Panc1 (cell line): ENCODE data around the gene BACH2. TPM values are rescaled to one million over a fixed set of nuclear protein-coding genes. Genes with fewer than 3 reads are reported as not detected.

ENCODE experiments used
- ATAC-seq: fragments of 200-7000 bp; cut with Tn5 transposase; 2 replicates; pipeline ENCODE4 v1.9.1; 2020; ENCODE audit warnings: mild to moderate bottlenecking, moderate library complexity
- BruUV-seq: library from RNA; stranded (reverse); fragments of 400-500 nt; replicated peaks from 2 replicates; lab custom pipeline; 2021; lab: Mats Ljungman, UMichigan
- CTCF ChIA-PET: fragments of 300-600 bp; sonication (Branson Sonifier 250); formaldehyde crosslinking; loops from one replicate; lab custom pipeline; 2022; ENCODE audit warnings: antibody characterized with exemption; lab: Charles Lee
- POLR2A ChIA-PET: fragments of 300-600 bp; sonication (Branson Sonifier 250); formaldehyde crosslinking; loops from one replicate; lab custom pipeline; 2022; ENCODE audit warnings: antibody characterized with exemption; lab: Charles Lee
- DNase-seq: peaks from one replicate; pipeline ENCODE4 v3.0.0-alpha.2; 2010; ENCODE audit warnings: low read depth, low spot score
- H3K27ac ChIP-seq: 2 replicates; pipeline ENCODE4 v1.5.1; 2011; ENCODE audit warnings: mild to moderate bottlenecking, low read length, inconsistent platforms
- H3K27me3 ChIP-seq: fragments of 200-500 bp; sonication (Bioruptor generic); 2 replicates; pipeline ENCODE4 v1.6.0; 2014; ENCODE audit warnings: low read length, inconsistent platforms; ENCODE audit not compliant: control insufficient read depth, insufficient read depth
- H3K36me3 ChIP-seq: fragments of 200-500 bp; sonication (Bioruptor generic); 2 replicates; pipeline ENCODE4 v1.5.1; 2014; ENCODE audit warnings: inconsistent platforms, mild to moderate bottlenecking, low read length, moderate library complexity; ENCODE audit not compliant: control insufficient read depth, insufficient read depth
- H3K4me1 ChIP-seq: 2 replicates; pipeline ENCODE4 v1.5.1; 2011; ENCODE audit warnings: inconsistent platforms, mild to moderate bottlenecking, low read length, moderate library complexity; ENCODE audit not compliant: control insufficient read depth, insufficient read depth
- H3K4me3 ChIP-seq, 2 experiments: 2 replicates each; pipeline ENCODE4 v1.5.1; 2011 to 2012; ENCODE audit warnings: low read depth in 2 of 2, low read length in 2 of 2, mild to moderate bottlenecking in 2 of 2, inconsistent platforms in 1 of 2, moderate library complexity in 1 of 2
- H3K9me3 ChIP-seq: fragments of 200-500 bp; sonication (Bioruptor generic); 2 replicates; pipeline ENCODE4 v1.5.1; 2014; ENCODE audit warnings: low read depth, mild to moderate bottlenecking, inconsistent platforms, low read length, moderate library complexity; ENCODE audit not compliant: control insufficient read depth, insufficient read depth
- CTCF ChIP-seq: fragments of 450-650 bp; IDR thresholded peaks from 2 replicates; pipeline ENCODE4 v1.5.1; 2017; ENCODE audit warnings: mild to moderate bottlenecking
- POLR2AphosphoS5 ChIP-seq: IDR thresholded peaks from 2 replicates; pipeline ENCODE4 v1.6.1; 2012; ENCODE audit warnings: mild to moderate bottlenecking, low read depth, low read length, moderate library complexity
- SIN3A ChIP-seq: IDR thresholded peaks from 2 replicates; pipeline ENCODE4 v1.6.1; 2012; ENCODE audit warnings: low read depth, mild to moderate bottlenecking, low read length, moderate library complexity, borderline replicate concordance; ENCODE audit not compliant: insufficient read depth
- TCF7L2 ChIP-seq: IDR thresholded peaks from 2 replicates; pipeline ENCODE4 v1.6.1; 2011; ENCODE audit warnings: mild to moderate bottlenecking, low read depth, low read length, inconsistent platforms
- in situ Hi-C: cut with HindIII; loops from 2 replicates; pipeline ENCODE4 v1.10.0; 2016; ENCODE audit warnings: low sequenced_read_pairs, low pct_unique_long_range_greater_than_20kb
- intact Hi-C: fragments of 100-400 bp; cut with micrococcal nuclease; formaldehyde crosslinking; loops from one replicate; pipeline ENCODE4 v1.10.0; 2022; ENCODE audit not compliant: unreplicated experiment
- total RNA-seq: library from RNA; stranded (reverse); gene quantifications from one replicate; pipeline ENCODE4 v1.2.1, GENCODE V29; 2021; ENCODE audit not compliant: unreplicated experiment
- TF ChIP-seq, protein P1 (sequence below), 2 experiments: IDR thresholded peaks; 2 replicates each; pipeline ENCODE4 v1.6.1; 2011 to 2012; ENCODE audit warnings: low read depth in 2 of 2, control low read depth in 1 of 2, low read length in 1 of 2, mild to moderate bottlenecking in 1 of 2, moderate library complexity in 1 of 2; ENCODE audit not compliant: insufficient read depth in 1 of 2

Gene BACH2
- total RNA-seq, 1 experiment from 2014 or later, result 1.6 TPM

GRCh38 chr6:90093558-90094073, 203.0 kb downstream of the BACH2 start:
- CTCF ChIA-PET, result no interaction called here
- H3K36me3 ChIP-seq, result no peaks in the 10 kb centered on the region
- intact Hi-C loops (no loop called here), in situ Hi-C loops (no loop called here)
- DNase-seq (no peak), ATAC-seq (no peak)
- no peak overlapping the region for H3K27ac ChIP-seq
- H3K9me3 ChIP-seq, result no peaks in the 10 kb centered on the region
- H3K4me1 ChIP-seq, result no peaks in the 10 kb centered on the region
- POLR2A ChIA-PET, result no interaction called here
- BruUV-seq, result no TSS peak
- H3K4me3 ChIP-seq, result no peak overlapping the region
- no peaks in the 10 kb centered on the region; the same call in 1 of the 2 replicates for H3K27me3 ChIP-seq
- TF ChIP-seq POLR2AphosphoS5 (no peak), SIN3A (no peak), CTCF (no peak), TCF7L2 (no peak)
- TF ChIP-seq, protein P1, sequence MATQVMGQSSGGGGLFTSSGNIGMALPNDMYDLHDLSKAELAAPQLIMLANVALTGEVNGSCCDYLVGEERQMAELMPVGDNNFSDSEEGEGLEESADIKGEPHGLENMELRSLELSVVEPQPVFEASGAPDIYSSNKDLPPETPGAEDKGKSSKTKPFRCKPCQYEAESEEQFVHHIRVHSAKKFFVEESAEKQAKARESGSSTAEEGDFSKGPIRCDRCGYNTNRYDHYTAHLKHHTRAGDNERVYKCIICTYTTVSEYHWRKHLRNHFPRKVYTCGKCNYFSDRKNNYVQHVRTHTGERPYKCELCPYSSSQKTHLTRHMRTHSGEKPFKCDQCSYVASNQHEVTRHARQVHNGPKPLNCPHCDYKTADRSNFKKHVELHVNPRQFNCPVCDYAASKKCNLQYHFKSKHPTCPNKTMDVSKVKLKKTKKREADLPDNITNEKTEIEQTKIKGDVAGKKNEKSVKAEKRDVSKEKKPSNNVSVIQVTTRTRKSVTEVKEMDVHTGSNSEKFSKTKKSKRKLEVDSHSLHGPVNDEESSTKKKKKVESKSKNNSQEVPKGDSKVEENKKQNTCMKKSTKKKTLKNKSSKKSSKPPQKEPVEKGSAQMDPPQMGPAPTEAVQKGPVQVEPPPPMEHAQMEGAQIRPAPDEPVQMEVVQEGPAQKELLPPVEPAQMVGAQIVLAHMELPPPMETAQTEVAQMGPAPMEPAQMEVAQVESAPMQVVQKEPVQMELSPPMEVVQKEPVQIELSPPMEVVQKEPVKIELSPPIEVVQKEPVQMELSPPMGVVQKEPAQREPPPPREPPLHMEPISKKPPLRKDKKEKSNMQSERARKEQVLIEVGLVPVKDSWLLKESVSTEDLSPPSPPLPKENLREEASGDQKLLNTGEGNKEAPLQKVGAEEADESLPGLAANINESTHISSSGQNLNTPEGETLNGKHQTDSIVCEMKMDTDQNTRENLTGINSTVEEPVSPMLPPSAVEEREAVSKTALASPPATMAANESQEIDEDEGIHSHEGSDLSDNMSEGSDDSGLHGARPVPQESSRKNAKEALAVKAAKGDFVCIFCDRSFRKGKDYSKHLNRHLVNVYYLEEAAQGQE (IDR thresholded peaks at IDR 0.05; ENCODE audit: insufficient read depth in 1 of 2, low read depth in 2 of 2, low read length in 1 of 2), result no peak

GRCh38 chr6:90090866-90091265, 205.8 kb downstream of the BACH2 start:
- Histone ChIP-seq H3K9me3 (no peaks in the 10 kb centered on the region), H3K36me3 (no peaks in the 10 kb centered on the region), H3K27me3 (no peaks in the 10 kb centered on the region; the same call in 1 of the 2 replicates), H3K4me1 (no peaks in the 10 kb centered on the region), H3K4me3 (no peak overlapping the region), H3K27ac (no peak overlapping the region)
- TF ChIP-seq TCF7L2, result no peak
- TF ChIP-seq, protein P1 (IDR thresholded peaks at IDR 0.05; ENCODE audit: insufficient read depth in 1 of 2, low read depth in 2 of 2, low read length in 1 of 2), result no peak
- TF ChIP-seq SIN3A, result no peak
- no peak for TF ChIP-seq POLR2AphosphoS5
- no peak for TF ChIP-seq CTCF
- no TSS peak for BruUV-seq
- ATAC-seq, result no peak
- DNase-seq, result no peak
- in situ Hi-C loops, result no loop called here
- ChIA-PET POLR2A (no interaction called here), CTCF (no interaction called here)
- intact Hi-C loops, result no loop called here
